HepG2 (cell line): ENCODE results near the gene MBLAC2. TPM values are rescaled to one million over a fixed set of nuclear protein-coding genes. Genes with fewer than 3 reads are reported as not detected.

ENCODE experiments used
- BRCA1 ChIP-seq: sonication (generic); formaldehyde crosslinking; IDR thresholded peaks from 2 replicates; pipeline ENCODE4 v1.4.0; 2020; ENCODE audit warnings: missing genetic modification reagents
- HMG20A ChIP-seq: IDR thresholded peaks from 2 replicates; pipeline ENCODE4 v1.6.1; 2016; ENCODE audit warnings: borderline replicate concordance
- HOXA7 ChIP-seq: sonication (generic); formaldehyde crosslinking; IDR thresholded peaks from 2 replicates; pipeline ENCODE4 v1.8.1; 2022; ENCODE audit warnings: mild to moderate bottlenecking, missing genetic modification reagents, moderate library complexity
- MAFF ChIP-seq: IDR thresholded peaks from 2 replicates; pipeline ENCODE4 v1.6.1; 2011; ENCODE audit warnings: low read depth, low read length, improper control_type of control experiment
- MLX ChIP-seq: IDR thresholded peaks from 2 replicates; pipeline ENCODE4 v1.6.1; 2016
- NR0B2 ChIP-seq: sonication (generic); formaldehyde crosslinking; IDR thresholded peaks from 2 replicates; pipeline ENCODE4 v1.4.0; 2020; ENCODE audit warnings: mild to moderate bottlenecking, missing genetic modification reagents
- RFX3 ChIP-seq: IDR thresholded peaks from 2 replicates; pipeline ENCODE4 v1.6.1; 2016; ENCODE audit warnings: missing biosample characterization, missing genetic modification reagents
- SRSF4 ChIP-seq: fragments of 200-400 bp; formaldehyde crosslinking; IDR thresholded peaks from one replicate; pipeline ENCODE4 v1.6.1; 2018; ENCODE audit warnings: mild to moderate bottlenecking, low read depth, low read length, moderate library complexity; ENCODE audit not compliant: poor library complexity, severe bottlenecking
- TBP ChIP-seq: sonication (generic); formaldehyde crosslinking; IDR thresholded peaks from 2 replicates; pipeline ENCODE4 v1.5.0; 2020; ENCODE audit warnings: missing genetic modification reagents
- TFAP4 ChIP-seq: sonication (generic); IDR thresholded peaks from 2 replicates; pipeline ENCODE4 v1.6.1; 2016; ENCODE audit warnings: low read depth, borderline replicate concordance
- TOPORS ChIP-seq: sonication (generic); formaldehyde crosslinking; IDR thresholded peaks from 2 replicates; pipeline ENCODE4 v1.8.0; 2023; ENCODE audit warnings: mild to moderate bottlenecking, missing genetic modification reagents
- ZBTB20 ChIP-seq: sonication (generic); formaldehyde crosslinking; IDR thresholded peaks from 2 replicates; pipeline ENCODE4 v1.8.1; 2023; ENCODE audit warnings: missing genetic modification reagents, low read depth, mild to moderate bottlenecking, borderline replicate concordance
- ZBTB3 ChIP-seq: sonication (generic); formaldehyde crosslinking; IDR thresholded peaks from 2 replicates; pipeline ENCODE4 v1.4.0; 2020; ENCODE audit warnings: low read depth, mild to moderate bottlenecking, moderate library complexity, missing genetic modification reagents, borderline replicate concordance
- ZC3H13 ChIP-seq: sonication (generic); formaldehyde crosslinking; IDR thresholded peaks from 2 replicates; pipeline ENCODE4 v1.8.1; 2023; ENCODE audit warnings: mild to moderate bottlenecking, missing genetic modification reagents, moderate library complexity
- ZNF33A ChIP-seq: sonication (generic); formaldehyde crosslinking; IDR thresholded peaks from 2 replicates; pipeline ENCODE4 v1.5.1; 2020; ENCODE audit warnings: missing genetic modification reagents, mild to moderate bottlenecking, moderate library complexity, borderline replicate concordance
- ZNF350 ChIP-seq: sonication (generic); formaldehyde crosslinking; IDR thresholded peaks from 2 replicates; pipeline ENCODE4 v1.4.0; 2020; ENCODE audit warnings: mild to moderate bottlenecking, low read depth, missing genetic modification reagents, borderline replicate concordance
- ZNF512 ChIP-seq: sonication (generic); formaldehyde crosslinking; IDR thresholded peaks from 2 replicates; pipeline ENCODE4 v1.4.0; 2020; ENCODE audit warnings: mild to moderate bottlenecking, missing genetic modification reagents
- ZNF513 ChIP-seq: sonication (generic); formaldehyde crosslinking; conservative IDR thresholded peaks from 2 replicates; pipeline ENCODE4 v1.5.0; 2020; ENCODE audit warnings: missing genetic modification reagents
- ZNF720 ChIP-seq: sonication (generic); formaldehyde crosslinking; IDR thresholded peaks from 2 replicates; pipeline ENCODE4 v1.4.0; 2020; ENCODE audit warnings: missing genetic modification reagents
- ZNF740 ChIP-seq: sonication (generic); formaldehyde crosslinking; IDR thresholded peaks from 2 replicates; pipeline ENCODE4 v1.4.0; 2020; ENCODE audit warnings: missing genetic modification reagents
- ZNF749 ChIP-seq: sonication (generic); formaldehyde crosslinking; IDR thresholded peaks from 2 replicates; pipeline ENCODE4 v1.8.0; 2022; ENCODE audit warnings: mild to moderate bottlenecking, missing genetic modification reagents, moderate library complexity, borderline replicate concordance
- ZNF768 ChIP-seq: sonication (generic); formaldehyde crosslinking; IDR thresholded peaks from 2 replicates; pipeline ENCODE4 v1.4.0; 2020; ENCODE audit warnings: missing genetic modification reagents
- ZNF850 ChIP-seq: sonication (generic); formaldehyde crosslinking; conservative IDR thresholded peaks from 2 replicates; pipeline ENCODE4 v1.9.0; 2021; ENCODE audit warnings: mild to moderate bottlenecking, missing genetic modification reagents
- ZNF891 ChIP-seq: sonication (generic); formaldehyde crosslinking; IDR thresholded peaks from 2 replicates; pipeline ENCODE4 v1.5.0; 2020; ENCODE audit warnings: mild to moderate bottlenecking, missing genetic modification reagents
- polyA plus RNA-seq, 8 experiments: library from polyadenylated mRNA; depleted of rRNA in 3 of 8; stranded (reverse) in 7 of 8; unstranded in 1 of 8; fragments of >200 nt; fragmentation: Illumina TruSeq in 4 of 8; extraction: Trizol in 4 of 8; gene quantifications; 2 replicates each; pipeline versions ENCODE4 v1.2.1 to v1.2.3, GENCODE V29; 2011 to 2016; ENCODE audit warnings: low read depth in 4 of 8, missing spikeins in 1 of 8, mixed read lengths in 1 of 8; ENCODE audit not compliant: insufficient read depth in 1 of 8
- total RNA-seq, 5 experiments: library from RNA; depleted of rRNA; stranded (reverse); fragments of >200 nt; fragmentation: Illumina TruSeq; extraction: Trizol; gene quantifications; 2 replicates each; pipeline ENCODE4 v1.2.3, GENCODE V29; 2016; ENCODE audit warnings: low read depth in 1 of 5

MBLAC2 gene
- total and polyA plus RNA-seq, 2 of the 13 experiments (the other 11 are each of a cell fraction or from before 2014, with no cell fraction given) = 2.9 to 4.1 TPM

- TF ChIP-seq NR0B2 (CRISPR knock-in tag) (peak; percentile 88), MLX (no peak), BRCA1 (CRISPR knock-in tag) (0 out of 2 replicates have a peak, but pooled peaks have one; percentile 15), TBP (no peak), MAFF (no peak), HOXA7 (CRISPR knock-in tag) (no peak; the same call in 1 of the 2 replicates), ZNF513 (CRISPR knock-in tag) (0 out of 2 replicates have a peak, but pooled peaks have one; percentile 26), ZBTB3 (CRISPR knock-in tag) (peak; percentile 34; the same call in 1 of the 2 replicates), ZC3H13 (CRISPR knock-in tag) (no peak), ZNF512 (CRISPR knock-in tag) (no peak), ZNF720 (no peak), ZNF740 (peak; percentile 25; the same call in 1 of the 2 replicates), ZNF768 (CRISPR knock-in tag) (peak; percentile 57; the same call in 1 of the 2 replicates), TOPORS (no peak; the same call in 1 of the 2 replicates), RFX3 (no peak), ZBTB20 (0 out of 2 replicates have a peak, but pooled peaks have one; percentile 69), ZNF891 (no peak), ZNF33A (CRISPR knock-in tag) (no peak), ZNF350 (peak; percentile 94), TFAP4 (peak; percentile 97), ZNF850 (CRISPR knock-in tag) (no peak), SRSF4 (no peak), HMG20A (CRISPR knock-in tag) (peak; percentile 41; the same call in 1 of the 2 replicates), ZNF749 (no peak; the same call in none of the 2 replicates)
These were observed at the start of gene MBLAC2, which contains the start of gene POLR3G (continued) for GRCh38 chr5:90474235-90475107.
